Loucy (cell line): Measurements from ENCODE around the gene YAF2.

Source experiments
- H2AFZ ChIP-seq: fragments of 200-600 bp; sonication (generic); 2 replicates; pipeline ENCODE4 v1.6.0; 2016; ENCODE audit warnings: antibody characterized with exemption, mild to moderate bottlenecking, low read length, moderate library complexity
- H3F3A ChIP-seq: fragments of 200-600 bp; 2 replicates; pipeline ENCODE4 v1.6.0; 2016; ENCODE audit warnings: antibody characterized with exemption, low read depth, mild to moderate bottlenecking
- H3K27me3 ChIP-seq: fragments of 200-600 bp; sonication (generic); 2 replicates; pipeline ENCODE4 v1.6.1; 2014; ENCODE audit warnings: low read length, mild to moderate bottlenecking; ENCODE audit not compliant: insufficient read depth, poor library complexity, severe bottlenecking
- H3K36me3 ChIP-seq: fragments of 200-600 bp; sonication (generic); 2 replicates; pipeline ENCODE4 v1.6.1; 2016; ENCODE audit warnings: low read length; ENCODE audit not compliant: insufficient read depth
- H3K4me1 ChIP-seq: fragments of 200-600 bp; sonication (generic); 2 replicates; pipeline ENCODE4 v1.5.1; 2014; ENCODE audit warnings: low read length, mild to moderate bottlenecking; ENCODE audit not compliant: insufficient read depth, poor library complexity, severe bottlenecking
- H3K4me2 ChIP-seq: fragments of 200-600 bp; sonication (generic); 2 replicates; pipeline ENCODE4 v1.6.0; 2014; ENCODE audit warnings: antibody characterized with exemption, low read length, low read depth, mild to moderate bottlenecking; ENCODE audit not compliant: poor library complexity, severe bottlenecking
- H3K4me3 ChIP-seq: fragments of 200-600 bp; sonication (generic); 2 replicates; pipeline ENCODE4 v1.5.1; 2014; ENCODE audit warnings: low read length, mild to moderate bottlenecking, mixed read lengths; ENCODE audit not compliant: poor library complexity, severe bottlenecking
- H3K79me2 ChIP-seq: fragments of 200-600 bp; sonication (generic); 2 replicates; pipeline ENCODE4 v1.6.1; 2014; ENCODE audit warnings: low read length; ENCODE audit not compliant: insufficient read depth
- H3K9ac ChIP-seq: fragments of 200-600 bp; sonication (generic); 2 replicates; pipeline ENCODE4 v1.6.0; 2014; ENCODE audit warnings: mild to moderate bottlenecking, low read depth, low read length, moderate library complexity; ENCODE audit not compliant: poor library complexity, severe bottlenecking
- H3K9me2 ChIP-seq: fragments of 200-600 bp; sonication (generic); replicated peaks from 2 replicates; pipeline ENCODE4 v1.6.1; 2016; ENCODE audit warnings: low read depth, low read length, mixed read lengths
- H3K9me3 ChIP-seq: fragments of 200-600 bp; sonication (generic); 2 replicates; pipeline ENCODE4 v1.6.1; 2014; ENCODE audit warnings: mild to moderate bottlenecking, antibody characterized with exemption, low read length, low read depth; ENCODE audit not compliant: insufficient read depth
- H4K20me1 ChIP-seq: fragments of 200-600 bp; sonication (generic); 2 replicates; pipeline ENCODE4 v1.6.0; 2014; ENCODE audit warnings: antibody characterized with exemption, low read length, mild to moderate bottlenecking; ENCODE audit not compliant: insufficient read depth, poor library complexity, severe bottlenecking
- CTCF ChIP-seq: fragments of 200-600 bp; sonication (generic); conservative IDR thresholded peaks from 2 replicates; pipeline ENCODE4 v1.5.1; 2014; ENCODE audit warnings: mild to moderate bottlenecking, antibody characterized with exemption, low read length
- EZH2phosphoT487 ChIP-seq: fragments of 200-600 bp; IDR thresholded peaks from 2 replicates; pipeline ENCODE4 v1.6.1; 2018; ENCODE audit warnings: antibody characterized with exemption, mild to moderate bottlenecking, moderate library complexity, borderline replicate concordance

Gene YAF2

GRCh38 chr12:42140901-42141300 is 97.1 kb downstream of the YAF2 start:
- H3K4me3 ChIP-seq, result peak overlapping the region; percentile 77
- H3K9me2 ChIP-seq, result no peaks in the 10 kb centered on the region
- TF ChIP-seq EZH2phosphoT487 (no peak), CTCF (no peak)
- H3F3A ChIP-seq, result no peaks in the 10 kb centered on the region
- peak overlapping the region; percentile 85 for H3K4me2 ChIP-seq
- H3K79me2 ChIP-seq, result peaks cover 84% of the 10 kb centered on the region
- no peaks in the 10 kb centered on the region for H3K36me3 ChIP-seq
- no peak overlapping the region for H2AFZ ChIP-seq
- H3K27me3 ChIP-seq, result no peaks in the 10 kb centered on the region
- H3K9ac ChIP-seq, result peak overlapping the region; percentile 17
- H3K4me1 ChIP-seq, result peaks cover 38% of the 10 kb centered on the region
- H3K9me3 ChIP-seq, result no peaks in the 10 kb centered on the region
- peaks cover 55% of the 10 kb centered on the region for H4K20me1 ChIP-seq

- H3K4me1 ChIP-seq, result peaks cover 12% of the 10 kb centered on the region
- no peaks in the 10 kb centered on the region for H3K27me3 ChIP-seq
- peaks cover 37% of the 10 kb centered on the region for H4K20me1 ChIP-seq
- H3K79me2 ChIP-seq, result peaks cover 95% of the 10 kb centered on the region
- H3K9ac ChIP-seq, result no peak overlapping the region
- H3K9me2 ChIP-seq, result no peaks in the 10 kb centered on the region
- H3F3A ChIP-seq, result no peaks in the 10 kb centered on the region
- H3K9me3 ChIP-seq, result no peaks in the 10 kb centered on the region
- H3K4me2 ChIP-seq, result peak overlapping the region; percentile 38
- TF ChIP-seq CTCF (no peak), EZH2phosphoT487 (no peak)
- H3K4me3 ChIP-seq, result no peak overlapping the region
- H3K36me3 ChIP-seq, result no peaks in the 10 kb centered on the region
- no peak overlapping the region for H2AFZ ChIP-seq
These were observed 102.7 kb downstream of the YAF2 start for GRCh38 chr12:42135259-42135814.

GRCh38 chr12:42130672-42131402 is 107.2 kb downstream of the YAF2 start:
- Histone ChIP-seq H3K4me3 (no peak overlapping the region), H3K79me2 (peaks cover 96% of the 10 kb centered on the region), H3K9me2 (no peaks in the 10 kb centered on the region), H3F3A (no peaks in the 10 kb centered on the region), H4K20me1 (peaks cover 43% of the 10 kb centered on the region), H2AFZ (no peak overlapping the region), H3K4me2 (no peak overlapping the region), H3K9me3 (no peaks in the 10 kb centered on the region), H3K36me3 (no peaks in the 10 kb centered on the region), H3K9ac (no peak overlapping the region), H3K4me1 (peaks cover 16% of the 10 kb centered on the region), H3K27me3 (no peaks in the 10 kb centered on the region)
- TF ChIP-seq CTCF (no peak), EZH2phosphoT487 (no peak)
